ENCODE results near the gene HMGA1. TPM values are rescaled to one million over a fixed set of nuclear protein-coding genes. Genes with fewer than 3 reads are reported as not detected.

Gene HMGA1
- total and polyA plus RNA-seq, 2 of the 13 experiments (the other 11 are each of a cell fraction or from before 2014, with no cell fraction given), result 117 to 145 TPM

DNA sequence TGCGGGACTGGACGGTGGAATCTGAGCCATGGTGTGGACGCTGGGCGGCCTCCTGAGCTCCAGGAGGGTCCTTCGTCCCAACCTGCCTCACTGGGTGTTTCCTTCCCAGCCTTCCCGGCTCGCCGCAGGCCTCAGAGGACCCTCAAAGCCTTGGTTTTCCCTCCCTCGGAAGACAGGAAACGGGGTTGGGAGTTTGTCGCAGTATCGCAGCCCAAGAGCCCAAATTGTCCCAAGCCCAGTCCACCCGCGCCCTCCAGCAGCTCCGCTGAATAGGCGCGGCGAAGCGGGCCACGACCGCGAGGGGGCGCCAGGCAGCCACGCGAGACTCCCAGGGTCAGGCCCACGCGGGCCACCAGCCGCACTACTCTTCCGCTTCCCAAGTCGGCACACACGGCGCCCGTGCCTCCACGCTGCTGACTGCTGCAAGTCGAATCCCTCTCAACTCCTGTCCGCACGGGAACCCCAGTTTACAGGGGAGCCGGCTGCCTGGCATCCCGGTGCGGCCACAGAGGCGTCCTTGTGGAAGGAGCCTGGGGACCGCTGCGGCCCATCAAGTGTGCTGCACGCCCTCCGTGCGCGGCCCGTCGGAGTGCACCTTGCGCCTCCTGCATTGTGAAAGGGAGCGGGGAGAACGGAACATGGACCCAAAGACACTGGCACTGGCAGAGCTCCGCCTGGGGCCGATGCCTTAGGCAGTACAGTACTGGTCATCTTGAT, 40.4 kb upstream of the HMGA1 start (continued):
- TF ChIP-seq ZNF432 (CRISPR knock-in tag; IDR thresholded peaks at IDR 0.05; ENCODE audit: borderline replicate concordance), result no peak
- no peak for TF ChIP-seq EZH2 (conservative IDR thresholded peaks at IDR 0.05; ENCODE audit: low read depth, low read length)
- TF ChIP-seq, protein P1, sequence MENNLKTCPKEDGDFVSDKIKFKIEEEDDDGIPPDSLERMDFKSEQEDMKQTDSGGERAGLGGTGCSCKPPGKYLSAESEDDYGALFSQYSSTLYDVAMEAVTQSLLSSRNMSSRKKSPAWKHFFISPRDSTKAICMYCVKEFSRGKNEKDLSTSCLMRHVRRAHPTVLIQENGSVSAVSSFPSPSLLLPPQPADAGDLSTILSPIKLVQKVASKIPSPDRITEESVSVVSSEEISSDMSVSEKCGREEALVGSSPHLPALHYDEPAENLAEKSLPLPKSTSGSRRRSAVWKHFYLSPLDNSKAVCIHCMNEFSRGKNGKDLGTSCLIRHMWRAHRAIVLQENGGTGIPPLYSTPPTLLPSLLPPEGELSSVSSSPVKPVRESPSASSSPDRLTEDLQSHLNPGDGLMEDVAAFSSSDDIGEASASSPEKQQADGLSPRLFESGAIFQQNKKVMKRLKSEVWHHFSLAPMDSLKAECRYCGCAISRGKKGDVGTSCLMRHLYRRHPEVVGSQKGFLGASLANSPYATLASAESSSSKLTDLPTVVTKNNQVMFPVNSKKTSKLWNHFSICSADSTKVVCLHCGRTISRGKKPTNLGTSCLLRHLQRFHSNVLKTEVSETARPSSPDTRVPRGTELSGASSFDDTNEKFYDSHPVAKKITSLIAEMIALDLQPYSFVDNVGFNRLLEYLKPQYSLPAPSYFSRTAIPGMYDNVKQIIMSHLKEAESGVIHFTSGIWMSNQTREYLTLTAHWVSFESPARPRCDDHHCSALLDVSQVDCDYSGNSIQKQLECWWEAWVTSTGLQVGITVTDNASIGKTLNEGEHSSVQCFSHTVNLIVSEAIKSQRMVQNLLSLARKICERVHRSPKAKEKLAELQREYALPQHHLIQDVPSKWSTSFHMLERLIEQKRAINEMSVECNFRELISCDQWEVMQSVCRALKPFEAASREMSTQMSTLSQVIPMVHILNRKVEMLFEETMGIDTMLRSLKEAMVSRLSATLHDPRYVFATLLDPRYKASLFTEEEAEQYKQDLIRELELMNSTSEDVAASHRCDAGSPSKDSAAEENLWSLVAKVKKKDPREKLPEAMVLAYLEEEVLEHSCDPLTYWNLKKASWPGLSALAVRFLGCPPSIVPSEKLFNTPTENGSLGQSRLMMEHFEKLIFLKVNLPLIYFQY (CRISPR knock-in tag; IDR thresholded peaks at IDR 0.05; ENCODE audit: borderline replicate concordance), result peak; percentile 50; the same call in 1 of the 2 replicates
- TF ChIP-seq CC2D1A (CRISPR knock-in tag; IDR thresholded peaks at IDR 0.05), result no peak
- TF ChIP-seq, protein P2, sequence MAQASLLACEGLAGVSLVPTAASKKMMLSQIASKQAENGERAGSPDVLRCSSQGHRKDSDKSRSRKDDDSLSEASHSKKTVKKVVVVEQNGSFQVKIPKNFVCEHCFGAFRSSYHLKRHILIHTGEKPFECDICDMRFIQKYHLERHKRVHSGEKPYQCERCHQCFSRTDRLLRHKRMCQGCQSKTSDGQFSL (CRISPR knock-in tag; IDR thresholded peaks at IDR 0.05), result no peak
- peak; percentile 33; the same call in 1 of the 2 replicates for TF ChIP-seq ARNT2 (CRISPR knock-in tag; IDR thresholded peaks at IDR 0.05; ENCODE audit: low read depth)
- TF ChIP-seq CBX2 (IDR thresholded peaks at IDR 0.05; ENCODE audit: low read depth, low read length), result no peak
- TF ChIP-seq CBX2 (CRISPR knock-in tag; IDR thresholded peaks at IDR 0.05; ENCODE audit: low read depth), result no peak
- TF ChIP-seq ZNF660 (CRISPR knock-in tag; IDR thresholded peaks at IDR 0.05; ENCODE audit: borderline replicate concordance, low read depth), result no peak
- TF ChIP-seq, protein P3, sequence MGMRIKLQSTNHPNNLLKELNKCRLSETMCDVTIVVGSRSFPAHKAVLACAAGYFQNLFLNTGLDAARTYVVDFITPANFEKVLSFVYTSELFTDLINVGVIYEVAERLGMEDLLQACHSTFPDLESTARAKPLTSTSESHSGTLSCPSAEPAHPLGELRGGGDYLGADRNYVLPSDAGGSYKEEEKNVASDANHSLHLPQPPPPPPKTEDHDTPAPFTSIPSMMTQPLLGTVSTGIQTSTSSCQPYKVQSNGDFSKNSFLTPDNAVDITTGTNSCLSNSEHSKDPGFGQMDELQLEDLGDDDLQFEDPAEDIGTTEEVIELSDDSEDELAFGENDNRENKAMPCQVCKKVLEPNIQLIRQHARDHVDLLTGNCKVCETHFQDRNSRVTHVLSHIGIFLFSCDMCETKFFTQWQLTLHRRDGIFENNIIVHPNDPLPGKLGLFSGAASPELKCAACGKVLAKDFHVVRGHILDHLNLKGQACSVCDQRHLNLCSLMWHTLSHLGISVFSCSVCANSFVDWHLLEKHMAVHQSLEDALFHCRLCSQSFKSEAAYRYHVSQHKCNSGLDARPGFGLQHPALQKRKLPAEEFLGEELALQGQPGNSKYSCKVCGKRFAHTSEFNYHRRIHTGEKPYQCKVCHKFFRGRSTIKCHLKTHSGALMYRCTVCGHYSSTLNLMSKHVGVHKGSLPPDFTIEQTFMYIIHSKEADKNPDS (CRISPR knock-in tag; IDR thresholded peaks at IDR 0.05), result no peak
- TF ChIP-seq, protein P4, sequence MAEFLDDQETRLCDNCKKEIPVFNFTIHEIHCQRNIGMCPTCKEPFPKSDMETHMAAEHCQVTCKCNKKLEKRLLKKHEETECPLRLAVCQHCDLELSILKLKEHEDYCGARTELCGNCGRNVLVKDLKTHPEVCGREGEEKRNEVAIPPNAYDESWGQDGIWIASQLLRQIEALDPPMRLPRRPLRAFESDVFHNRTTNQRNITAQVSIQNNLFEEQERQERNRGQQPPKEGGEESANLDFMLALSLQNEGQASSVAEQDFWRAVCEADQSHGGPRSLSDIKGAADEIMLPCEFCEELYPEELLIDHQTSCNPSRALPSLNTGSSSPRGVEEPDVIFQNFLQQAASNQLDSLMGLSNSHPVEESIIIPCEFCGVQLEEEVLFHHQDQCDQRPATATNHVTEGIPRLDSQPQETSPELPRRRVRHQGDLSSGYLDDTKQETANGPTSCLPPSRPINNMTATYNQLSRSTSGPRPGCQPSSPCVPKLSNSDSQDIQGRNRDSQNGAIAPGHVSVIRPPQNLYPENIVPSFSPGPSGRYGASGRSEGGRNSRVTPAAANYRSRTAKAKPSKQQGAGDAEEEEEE (CRISPR knock-in tag; IDR thresholded peaks at IDR 0.05; ENCODE audit: borderline replicate concordance), result no peak
- 0 out of 2 replicates have a peak, but pooled peaks have one; percentile 46 for TF ChIP-seq ZSCAN29 (CRISPR knock-in tag; conservative IDR thresholded peaks at IDR 0.05)
- no peak for TF ChIP-seq RBM22 (optimal IDR thresholded peaks at IDR 0.05; ENCODE audit: low read length)
- TF ChIP-seq, protein P5, sequence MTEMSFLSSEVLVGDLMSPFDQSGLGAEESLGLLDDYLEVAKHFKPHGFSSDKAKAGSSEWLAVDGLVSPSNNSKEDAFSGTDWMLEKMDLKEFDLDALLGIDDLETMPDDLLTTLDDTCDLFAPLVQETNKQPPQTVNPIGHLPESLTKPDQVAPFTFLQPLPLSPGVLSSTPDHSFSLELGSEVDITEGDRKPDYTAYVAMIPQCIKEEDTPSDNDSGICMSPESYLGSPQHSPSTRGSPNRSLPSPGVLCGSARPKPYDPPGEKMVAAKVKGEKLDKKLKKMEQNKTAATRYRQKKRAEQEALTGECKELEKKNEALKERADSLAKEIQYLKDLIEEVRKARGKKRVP (CRISPR knock-in tag; IDR thresholded peaks at IDR 0.05), result no peak
- TF ChIP-seq GATAD1 (CRISPR knock-in tag; IDR thresholded peaks at IDR 0.05), result no peak
- TF ChIP-seq TEAD2 (CRISPR knock-in tag; IDR thresholded peaks at IDR 0.05), result no peak

All from HepG2 (cell line).